Pulmonary artery endothelial cell (primary cell): ENCODE results near the gene SPINK7. TPM values are rescaled to one million over a fixed set of nuclear protein-coding genes. Genes with fewer than 3 reads are reported as not detected.
"Not testable (repeated sequence)": the region's sequence is repeated elsewhere in the genome, so short reads cannot be mapped to it uniquely, and the experiment has no call there.

Source experiments
- DNase-seq: peaks from one replicate; pipeline ENCODE4 v3.0.0-alpha.2; 2011; ENCODE audit warnings: low read depth, low spot score
- total RNA-seq: library from RNA; depleted of rRNA; stranded (reverse); fragments of >200 nt; gene quantifications from 2 replicates; pipeline ENCODE4 v1.2.3, GENCODE V29; 2014

Gene SPINK7
- not detected in 2 replicates for total RNA-seq

DNA sequence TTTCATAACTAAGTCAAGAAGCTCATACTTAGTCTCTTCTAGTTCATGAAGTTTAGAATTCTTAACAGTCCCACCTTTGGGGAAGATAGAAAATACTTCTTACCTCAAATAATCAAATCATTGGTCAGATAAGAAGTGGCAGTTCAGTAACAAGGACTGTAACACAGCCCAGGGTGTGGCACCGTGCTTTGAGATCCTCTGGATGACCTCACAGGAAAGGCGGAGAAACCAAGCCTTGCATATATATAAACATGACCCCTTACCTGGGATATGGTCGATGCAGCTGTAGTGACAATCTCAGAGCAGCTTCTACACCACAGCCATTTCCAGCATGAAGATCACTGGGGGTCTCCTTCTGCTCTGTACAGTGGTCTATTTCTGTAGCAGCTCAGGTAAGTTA is at the start of gene SPINK7:
Gene SPINK7, plus strand, starts transcription at position 271 of the 400 bp plus-strand sequence. Its CDS starts 61 bp downstream, at position 332.
- DNase-seq: no peak

DNA sequence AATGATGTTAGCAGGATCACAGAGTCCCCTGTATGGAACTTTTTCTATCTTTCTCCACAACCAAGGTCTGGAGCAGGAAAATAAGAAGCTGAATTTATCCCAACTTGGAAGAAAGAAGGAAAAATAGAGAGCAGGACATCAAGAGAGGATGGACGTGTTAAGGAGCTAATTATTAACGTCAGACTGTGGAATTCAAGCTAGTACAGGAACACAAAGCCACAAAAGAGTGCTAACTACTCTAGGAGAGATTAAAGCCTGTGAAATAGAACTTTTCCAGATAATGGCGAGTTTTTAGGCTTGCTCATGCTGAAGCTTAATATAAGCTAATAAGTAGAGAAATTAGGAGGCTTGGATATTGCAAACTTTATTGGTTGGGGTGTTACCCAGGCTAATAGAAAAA is 44.3 kb upstream of the SPINK7 start:
- DNase-seq: no peak

GRCh38 chr5:148268566-148268965 is 43.7 kb upstream of the SPINK7 start, which contains the start of gene SPINK13:
Gene SPINK13 (plus strand): TSS chr5:148268794. CDS start chr5:148270073, 1,279 bp downstream.
- DNase-seq: peak; percentile 7

DNA sequence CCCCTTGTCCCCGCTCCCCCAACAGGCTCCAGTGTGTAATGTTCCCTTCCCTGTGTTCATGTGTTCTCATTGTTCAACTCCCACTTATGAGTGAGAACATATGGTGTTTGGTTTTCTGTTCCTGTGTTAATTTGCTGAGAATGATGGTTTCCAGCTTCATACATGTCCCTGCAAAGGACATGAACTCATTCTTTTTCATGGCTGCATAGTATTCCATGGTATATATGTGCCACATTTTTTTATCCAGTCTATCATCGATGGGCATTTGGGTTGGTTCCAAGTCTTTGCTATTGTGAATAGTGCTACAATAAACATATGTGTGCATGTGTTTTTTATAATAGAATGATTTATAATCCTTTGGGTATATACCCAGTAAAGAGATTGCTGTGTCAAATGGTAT is 37.1 kb upstream of the SPINK7 start:
- DNase-seq: not testable (repeated sequence)

GRCh38 chr5:148280893-148281292 is 31.3 kb upstream of the SPINK7 start:
- not testable (repeated sequence) for DNase-seq

GRCh38 chr5:148281336-148281735 is 30.9 kb upstream of the SPINK7 start:
- DNase-seq: not testable (repeated sequence)

DNA sequence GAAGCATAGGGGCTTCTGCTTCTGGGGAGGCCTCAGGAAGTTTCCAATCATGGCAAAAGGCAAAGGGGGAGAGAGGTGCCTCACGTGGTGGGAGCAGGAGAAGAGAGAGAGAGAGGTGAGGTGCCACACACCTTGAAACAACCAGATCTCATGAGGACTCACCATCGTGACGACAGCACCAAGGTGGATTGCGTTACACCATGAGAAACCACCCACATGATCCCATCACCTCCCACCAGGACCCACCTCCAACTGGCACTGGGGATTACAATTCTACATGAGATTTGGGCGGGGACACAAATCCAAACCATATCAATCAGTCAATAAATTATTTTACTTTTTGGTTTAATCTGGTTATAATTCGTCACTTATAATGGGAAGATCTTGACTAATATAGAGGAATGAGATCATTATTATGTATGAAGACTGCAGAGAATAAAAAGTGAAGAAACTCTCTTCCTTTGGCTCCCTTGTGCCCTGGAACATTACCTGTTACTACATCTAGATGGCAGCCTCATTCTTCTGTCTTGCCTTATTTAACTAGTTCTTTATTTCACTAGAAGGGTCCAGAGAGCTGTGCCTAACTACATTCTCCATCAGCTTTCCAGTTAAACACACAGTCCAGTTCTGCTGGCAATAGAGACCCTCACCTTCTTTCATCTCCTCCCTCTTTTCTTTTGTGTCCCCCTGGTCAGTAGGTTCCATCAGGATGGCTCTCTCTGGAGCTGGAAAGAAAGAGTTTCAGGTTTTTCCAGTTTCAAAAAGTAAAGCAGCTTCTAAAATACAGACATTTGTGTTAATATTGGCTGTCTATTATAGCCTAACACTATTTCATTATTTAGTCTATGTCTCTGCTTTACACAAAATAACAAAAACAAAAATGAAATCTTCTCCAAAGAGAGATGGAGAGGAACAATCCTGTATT is 21.7 kb upstream of the SPINK7 start:
- DNase-seq: no peak

DNA sequence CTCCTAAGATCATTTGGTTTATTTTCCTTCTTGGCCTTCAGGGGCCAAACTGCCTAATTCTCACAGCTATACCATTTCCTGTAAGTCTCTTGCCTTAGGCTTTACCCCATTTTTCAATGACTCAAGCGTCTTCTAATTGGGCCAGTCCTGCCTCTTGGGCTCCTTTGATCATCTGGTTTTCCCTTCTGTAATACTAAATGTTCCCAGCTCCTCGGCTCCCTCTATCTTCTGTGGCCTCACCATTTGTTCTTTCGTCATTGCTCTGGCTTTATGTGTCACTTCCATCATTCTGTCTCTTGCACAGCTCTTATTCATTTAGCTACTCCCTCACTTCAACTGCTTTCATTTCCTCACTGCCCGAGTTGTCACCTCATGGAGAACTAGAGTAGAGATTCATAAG is 14.5 kb upstream of the SPINK7 start:
- no peak for DNase-seq

- no peak for DNase-seq
Observed at GRCh38 chr5:148306446-148306845, 5.8 kb upstream of the SPINK7 start.

GRCh38 chr5:148309019-148309418 is 3.2 kb upstream of the SPINK7 start:
- DNase-seq: no peak

GRCh38 chr5:148309746-148310145 is 2.5 kb upstream of the SPINK7 start:
- no peak for DNase-seq

DNA sequence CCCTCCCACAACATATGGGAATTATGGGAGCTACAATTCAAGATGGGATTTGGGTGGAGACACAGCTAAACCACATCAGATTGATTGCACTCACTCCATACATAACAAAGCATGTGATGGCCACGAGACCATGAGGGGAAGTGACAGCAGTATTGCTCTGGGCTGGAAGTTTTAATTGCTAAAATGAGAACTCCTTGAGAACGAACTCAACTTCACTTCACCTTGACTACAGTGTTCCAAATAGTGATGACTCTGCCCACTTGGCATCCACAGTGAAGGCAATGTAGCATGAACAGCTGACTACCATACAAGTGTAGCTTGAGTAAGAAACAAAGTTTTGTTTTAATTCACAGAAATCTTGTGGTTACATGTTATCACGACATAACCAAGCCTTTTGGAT is 739 bp upstream of the SPINK7 start:
- no peak for DNase-seq

DNA sequence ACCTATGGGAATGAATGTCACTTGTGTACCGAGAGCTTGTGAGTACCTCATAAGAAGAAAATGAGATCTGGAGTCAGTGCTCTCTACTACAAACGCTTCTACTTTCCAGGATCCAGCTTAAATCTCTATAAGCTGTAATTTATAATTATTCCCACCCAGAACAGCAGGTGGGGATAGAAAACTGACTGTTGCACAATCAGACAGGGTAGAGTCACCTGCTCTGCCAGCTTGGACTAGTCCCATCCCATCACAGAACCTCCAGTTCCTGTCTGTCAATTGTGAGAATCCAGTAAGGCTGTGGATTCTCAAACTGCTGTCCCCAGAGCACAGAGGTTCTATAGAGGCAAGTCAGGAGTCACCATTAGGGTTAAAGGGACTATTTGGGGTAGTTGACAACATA is 2.0 kb downstream of the SPINK7 start:
- DNase-seq: no peak

DNA sequence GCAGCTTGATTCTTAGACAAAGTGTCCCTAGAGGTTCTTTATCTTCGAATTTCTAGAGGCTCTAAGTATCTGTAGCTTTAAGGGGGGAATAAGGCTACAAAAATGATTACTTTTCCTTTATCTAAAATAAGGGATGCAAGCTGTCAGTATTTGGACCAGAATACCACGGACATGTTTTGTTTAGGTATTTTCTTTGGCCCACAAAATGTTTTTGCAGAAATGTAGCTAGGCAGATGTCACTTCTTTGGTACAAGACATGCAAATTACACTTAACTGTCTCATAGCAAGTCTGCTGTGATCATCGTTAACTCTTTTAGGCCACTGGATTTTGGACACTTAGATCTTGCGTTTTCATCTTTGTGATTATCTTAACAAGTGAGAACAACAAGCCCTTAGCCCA is 2.5 kb downstream of the SPINK7 start:
- DNase-seq: no peak

- DNase-seq: not testable (repeated sequence)
Observed at GRCh38 chr5:148320011-148320963, 8.1 kb downstream of the SPINK7 start.

DNA sequence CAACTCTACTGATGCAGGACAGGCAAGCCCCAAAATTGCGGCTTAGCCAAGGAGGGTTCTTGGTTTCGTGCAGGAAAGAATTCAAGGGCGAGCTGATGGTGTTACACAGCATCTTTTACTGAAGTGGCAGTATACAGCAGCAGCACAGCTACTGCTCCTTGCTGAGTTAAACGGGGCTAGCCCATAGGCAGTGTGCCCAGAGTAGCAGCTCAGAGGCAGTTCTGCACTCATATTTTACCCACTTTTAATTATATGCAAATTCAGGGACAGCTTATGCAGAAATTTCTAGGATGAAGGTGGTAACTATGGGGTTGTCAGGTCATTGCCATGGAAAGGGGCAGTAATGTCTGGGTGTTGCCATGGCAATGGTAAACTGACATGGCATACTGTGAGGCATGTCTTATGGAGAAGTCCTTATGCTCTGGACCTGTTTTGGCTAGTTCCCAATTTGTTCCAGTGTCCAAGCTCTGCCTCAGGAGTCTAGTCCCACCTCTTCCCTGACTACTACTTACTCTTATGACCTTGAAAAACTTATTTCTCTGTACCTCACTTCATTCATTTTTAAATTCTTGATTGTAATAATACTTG is 21.1 kb downstream of the SPINK7 start:
- no peak for DNase-seq

- no peak for DNase-seq
Observed at GRCh38 chr5:148335259-148335658, 23.0 kb downstream of the SPINK7 start, which contains the start of gene SPINK9. Gene SPINK9 (plus strand): TSS chr5:148335559. CDS start chr5:148335614, 55 bp downstream.

DNA sequence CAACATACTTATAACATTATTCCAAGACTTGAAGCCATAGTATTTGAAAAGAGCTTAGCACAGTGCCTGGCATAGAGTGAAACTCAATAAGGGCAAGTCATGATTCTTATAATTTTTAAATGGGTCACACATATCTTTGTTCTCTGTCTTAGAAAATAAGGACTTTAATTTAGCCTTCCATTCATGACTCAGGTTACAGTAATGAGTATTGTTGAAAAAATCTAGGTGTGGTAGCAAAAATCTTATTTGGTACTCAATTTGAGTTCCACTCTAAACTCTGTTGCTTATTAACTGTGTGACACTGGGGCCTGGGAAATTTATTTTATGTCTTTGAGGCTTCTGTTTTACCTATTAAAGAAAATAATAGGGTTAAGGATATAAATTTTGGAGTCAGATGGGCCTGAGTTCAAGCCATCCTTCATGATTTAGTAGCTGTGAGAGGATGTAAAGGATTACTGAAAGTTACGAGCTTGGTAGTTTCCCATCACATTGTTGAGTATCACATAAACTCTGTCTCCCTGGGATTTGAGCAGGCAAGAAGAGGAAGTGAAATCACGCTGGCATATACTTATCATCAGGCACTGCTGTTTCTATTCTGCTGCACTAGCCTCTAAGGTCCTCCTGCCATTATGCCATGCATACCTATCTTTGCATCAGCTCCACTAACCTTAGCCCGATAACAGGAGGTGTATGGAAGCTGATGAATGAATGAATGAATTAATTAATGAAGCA is 24.6 kb downstream of the SPINK7 start:
- no peak for DNase-seq

- no peak for DNase-seq
Observed at GRCh38 chr5:148342371-148343045, 30.3 kb downstream of the SPINK7 start.

GRCh38 chr5:148343046-148343407 is 30.8 kb downstream of the SPINK7 start:
- DNase-seq: no peak
